ENCODE data around the gene SYT14. TPM values are rescaled to one million over a fixed set of nuclear protein-coding genes. Genes with fewer than 3 reads are reported as not detected.
A peak's percentile ranks its signal among the peaks of the same experiment; 100 is the strongest.
"Not testable (repeated sequence)": the region's sequence is repeated elsewhere in the genome, so short reads cannot be mapped to it uniquely, and the experiment has no call there.

SYT14 gene
- 10 to 100 TPM; 10.8 to 11.3 TPM for total RNA-seq
- polyA plus RNA-seq (ENCODE audit: insufficient read depth, low read depth, low replicate concordance), result 3.4 TPM
- long read RNA-seq, donor 1, result 0 reads
- long read RNA-seq, donor 2, result 0 reads

DNA sequence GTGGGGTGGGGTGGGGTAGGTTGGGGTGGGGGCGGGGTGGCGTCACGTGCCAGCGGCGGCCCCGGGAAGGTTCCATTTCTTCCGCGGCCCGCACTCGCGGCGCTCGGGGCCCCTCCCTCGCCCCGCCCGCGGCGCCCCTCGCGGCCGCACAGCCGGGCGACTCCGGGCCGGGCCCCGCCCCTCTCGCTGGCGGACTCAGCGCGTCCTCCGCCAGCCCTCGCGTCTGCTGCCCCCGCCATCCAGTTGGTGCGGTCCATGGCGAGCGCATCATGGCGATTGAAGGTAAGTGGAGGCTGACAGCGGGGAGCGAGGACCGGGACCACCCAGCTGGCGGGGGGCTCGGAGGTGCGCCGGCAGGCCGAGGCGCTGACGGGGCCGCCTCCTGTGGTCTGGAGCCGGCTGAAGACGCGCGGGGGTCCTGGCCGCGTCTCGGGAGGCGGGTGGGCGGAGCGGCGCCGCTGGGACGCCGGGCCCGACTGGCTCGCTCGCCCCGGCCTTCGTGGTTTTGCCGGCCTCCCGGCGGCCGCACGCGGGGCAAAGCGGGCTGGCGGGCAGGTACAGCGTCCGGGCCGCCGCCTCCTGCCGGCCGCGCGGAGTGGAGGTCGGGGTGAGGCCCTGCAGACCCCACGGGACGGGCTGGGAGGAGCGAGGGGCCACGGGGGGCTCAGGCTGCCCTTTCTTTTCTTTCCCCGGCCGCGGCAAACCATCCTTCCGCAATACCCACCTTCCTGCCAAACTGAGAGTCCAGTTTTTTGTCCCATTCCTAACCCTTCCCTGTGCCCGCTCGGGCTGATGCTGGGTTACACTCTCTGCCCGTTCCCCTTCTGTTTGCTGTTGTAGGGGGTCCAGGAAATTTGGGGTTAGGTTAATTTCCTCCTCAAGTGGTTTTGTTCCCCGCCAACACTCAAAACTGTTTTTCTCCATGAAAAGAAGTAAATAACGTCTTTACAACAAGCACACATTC is at the start of gene SYT14:
Gene SYT14 (plus strand): TSS at position 222 of the 964 bp plus-strand sequence. CDS start 48 bp downstream, at position 270.
- Histone ChIP-seq H3K27ac (peak within 1 kb of the TSS; percentile 31 to 83), H3K27me3 (no peaks in the 10 kb centered on the region), H3K9me3 (no peaks in the 10 kb centered on the region), H3K4me3 (peak within 1 kb of the TSS; percentile 60 to 61), H3K36me3 (ENCODE audit: low read depth, missing control alignments) (no peaks in the 10 kb centered on the region), H3K4me1 (no peaks in the 10 kb centered on the region)
- WGBS, 2 donors, result 2 to 9% methylated on average over 11 to 70 of the region's 98 CpGs
- intact Hi-C loops (cut with DNase I; ENCODE audit: low total_unique reads), result no loop called here
- TF ChIP-seq, protein P1, sequence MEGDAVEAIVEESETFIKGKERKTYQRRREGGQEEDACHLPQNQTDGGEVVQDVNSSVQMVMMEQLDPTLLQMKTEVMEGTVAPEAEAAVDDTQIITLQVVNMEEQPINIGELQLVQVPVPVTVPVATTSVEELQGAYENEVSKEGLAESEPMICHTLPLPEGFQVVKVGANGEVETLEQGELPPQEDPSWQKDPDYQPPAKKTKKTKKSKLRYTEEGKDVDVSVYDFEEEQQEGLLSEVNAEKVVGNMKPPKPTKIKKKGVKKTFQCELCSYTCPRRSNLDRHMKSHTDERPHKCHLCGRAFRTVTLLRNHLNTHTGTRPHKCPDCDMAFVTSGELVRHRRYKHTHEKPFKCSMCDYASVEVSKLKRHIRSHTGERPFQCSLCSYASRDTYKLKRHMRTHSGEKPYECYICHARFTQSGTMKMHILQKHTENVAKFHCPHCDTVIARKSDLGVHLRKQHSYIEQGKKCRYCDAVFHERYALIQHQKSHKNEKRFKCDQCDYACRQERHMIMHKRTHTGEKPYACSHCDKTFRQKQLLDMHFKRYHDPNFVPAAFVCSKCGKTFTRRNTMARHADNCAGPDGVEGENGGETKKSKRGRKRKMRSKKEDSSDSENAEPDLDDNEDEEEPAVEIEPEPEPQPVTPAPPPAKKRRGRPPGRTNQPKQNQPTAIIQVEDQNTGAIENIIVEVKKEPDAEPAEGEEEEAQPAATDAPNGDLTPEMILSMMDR (IDR thresholded peaks at IDR 0.05), result no peak
- TF ChIP-seq POLR2A (IDR thresholded peaks at IDR 0.05), result no peak
- DNase-seq, result peak; percentile 74

DNA sequence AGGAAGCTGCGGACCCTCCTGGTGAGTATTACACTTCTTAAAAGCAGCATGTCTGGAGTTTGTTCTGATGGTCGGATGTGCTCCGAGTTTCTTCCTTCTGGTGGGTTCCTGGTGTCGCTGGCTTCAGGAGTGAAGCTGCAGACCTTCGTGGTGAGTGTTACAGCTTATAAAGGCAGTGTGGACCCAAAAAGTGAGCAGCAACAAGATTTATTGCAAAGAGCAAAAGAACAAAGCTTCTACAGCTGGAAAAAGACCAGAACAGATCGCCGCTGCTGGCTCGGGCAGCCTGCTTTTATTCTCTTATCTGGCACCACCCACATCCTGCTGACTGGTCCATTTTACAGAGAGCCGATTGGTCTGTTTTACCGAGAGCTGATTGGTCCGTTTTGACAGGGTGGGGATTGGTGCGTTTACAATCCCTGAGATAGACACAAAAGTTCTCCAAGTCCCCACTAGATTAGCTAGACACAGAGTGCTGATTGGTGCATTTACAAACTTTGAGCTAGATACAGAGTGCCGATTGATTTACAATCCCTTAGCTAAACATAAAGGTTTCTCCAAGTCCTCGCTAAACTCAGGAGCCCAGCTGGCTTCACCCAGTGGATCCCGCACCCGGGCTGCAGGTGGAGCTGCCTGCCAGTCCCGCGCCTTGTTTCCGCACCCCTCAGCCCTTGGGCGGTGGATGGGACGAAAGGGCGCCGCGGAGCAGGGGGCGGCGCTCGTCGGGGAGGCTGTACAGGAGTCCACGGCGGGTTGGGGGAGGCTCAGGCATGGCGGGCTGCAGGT is 49.5 kb upstream of the SYT14 start:
- DNase-seq, result peak; percentile 76
- H3K27ac ChIP-seq; H3K4me1 ChIP-seq; H3K36me3 ChIP-seq (ENCODE audit: low read depth, missing control alignments); H3K27me3 ChIP-seq; intact Hi-C loops (cut with DNase I; ENCODE audit: low total_unique reads); H3K9me3 ChIP-seq: not testable (repeated sequence)
- H3K4me3 ChIP-seq, result peak overlapping the region; percentile 36 to 46
- 66 to 74% methylated on average over 27 to 31 of the region's 31 CpGs for WGBS, 2 donors

DNA sequence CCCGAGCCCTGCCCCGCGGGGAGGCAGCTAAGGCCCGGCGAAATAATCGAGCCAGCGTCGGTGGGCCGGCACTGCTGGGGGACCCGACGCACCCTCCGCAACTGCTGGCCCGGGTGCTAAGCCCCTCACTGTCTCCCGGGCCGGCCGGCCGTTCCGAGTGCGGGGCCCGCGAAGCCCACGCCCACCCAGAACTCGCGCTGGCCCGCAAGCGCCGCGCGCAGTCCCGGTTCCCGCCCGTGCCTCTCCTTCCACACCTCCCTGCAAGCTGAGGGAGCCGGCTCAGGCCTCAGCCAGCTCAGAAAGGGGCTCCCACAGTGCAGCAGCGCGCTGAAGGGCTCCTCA is 49.0 kb upstream of the SYT14 start:
- WGBS, 2 donors, result 75 to 88% methylated on average over 8 to 23 of the region's 35 CpGs
- H3K27me3 ChIP-seq, result no peaks in the 10 kb centered on the region
- H3K9me3 ChIP-seq, result no peaks in the 10 kb centered on the region
- H3K27ac ChIP-seq, result no peak overlapping the region
- intact Hi-C loops (cut with DNase I; ENCODE audit: low total_unique reads), result no loop called here
- H3K4me3 ChIP-seq, result peak overlapping the region; percentile 36 to 46
- no peaks in the 10 kb centered on the region for H3K36me3 ChIP-seq (ENCODE audit: low read depth, missing control alignments)
- TF ChIP-seq, protein P1 (IDR thresholded peaks at IDR 0.05), result no peak
- no peaks in the 10 kb centered on the region for H3K4me1 ChIP-seq
- no peak for DNase-seq

DNA sequence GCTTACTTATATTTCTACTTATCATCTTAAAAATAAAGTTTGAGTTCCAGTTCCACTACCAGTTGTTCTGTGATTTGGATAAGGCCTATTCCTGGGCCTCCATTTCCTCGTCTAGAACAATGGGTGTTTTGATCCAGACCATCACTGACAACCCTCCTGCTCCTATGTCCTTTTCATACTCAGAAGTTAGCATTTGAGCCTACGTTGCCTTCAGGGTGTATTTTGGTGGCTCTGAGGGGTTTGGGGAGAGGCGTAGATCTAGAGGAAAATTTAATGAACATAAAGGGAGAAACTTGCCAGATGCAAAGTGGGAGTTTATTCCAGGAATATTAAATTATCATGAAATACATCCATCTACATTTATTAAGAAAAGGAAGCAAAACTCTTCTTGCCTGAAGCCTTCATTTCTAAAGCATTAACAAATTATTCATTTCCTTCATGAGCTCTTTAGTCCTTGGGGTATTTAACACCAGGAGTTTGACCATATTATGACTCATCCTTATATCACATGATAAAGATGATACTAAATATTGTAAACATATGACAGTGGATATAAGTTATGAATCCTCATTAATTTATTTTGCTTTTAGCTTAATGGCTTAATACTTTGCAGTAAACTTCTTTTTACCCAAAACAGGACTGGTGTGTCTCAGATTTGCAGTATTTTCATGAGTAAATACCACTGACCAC is 47.2 kb upstream of the SYT14 start:
- 50 to 72% methylated on average over 3 of the region's 3 CpGs for WGBS, 2 donors
- Histone ChIP-seq H3K36me3 (ENCODE audit: low read depth, missing control alignments) (no peaks in the 10 kb centered on the region), H3K27ac (no peak overlapping the region), H3K27me3 (no peaks in the 10 kb centered on the region), H3K4me1 (no peaks in the 10 kb centered on the region), H3K9me3 (no peaks in the 10 kb centered on the region), H3K4me3 (no peak overlapping the region)
- TF ChIP-seq, protein P1 (IDR thresholded peaks at IDR 0.05), result no peak
- no peak for TF ChIP-seq POLR2A (IDR thresholded peaks at IDR 0.05)
- intact Hi-C loops (cut with DNase I; ENCODE audit: low total_unique reads), result no loop called here
- DNase-seq, result no peak

DNA sequence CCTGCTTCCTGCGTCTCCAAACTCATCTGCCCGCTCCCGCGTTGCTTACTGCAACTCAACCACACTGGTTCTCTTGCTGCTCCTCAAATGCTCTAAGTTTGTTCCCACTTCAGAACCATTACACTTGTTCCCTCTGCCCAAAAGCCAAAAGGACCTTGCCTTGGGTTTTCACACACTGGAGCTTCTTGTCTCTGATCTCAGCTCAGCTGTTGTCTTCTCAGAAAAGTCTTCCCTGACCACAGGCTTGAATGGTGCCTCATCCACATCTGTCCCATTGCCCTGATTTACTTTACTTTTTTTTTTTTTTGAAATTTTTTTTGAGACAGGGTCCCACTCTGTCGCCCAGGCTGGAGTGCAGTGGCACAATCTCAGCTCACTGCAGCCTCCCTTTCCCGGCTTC is 44.3 kb upstream of the SYT14 start:
- no peak for TF ChIP-seq POLR2A (IDR thresholded peaks at IDR 0.05)
- TF ChIP-seq, protein P1 (IDR thresholded peaks at IDR 0.05), result no peak
- no peaks in the 10 kb centered on the region for H3K4me1 ChIP-seq
- DNase-seq, result no peak
- intact Hi-C loops (cut with DNase I; ENCODE audit: low total_unique reads), result no loop called here
- no peaks in the 10 kb centered on the region for H3K27me3 ChIP-seq
- H3K27ac ChIP-seq, result no peak overlapping the region
- no peaks in the 10 kb centered on the region for H3K9me3 ChIP-seq
- H3K4me3 ChIP-seq, result no peak overlapping the region
- no peaks in the 10 kb centered on the region for H3K36me3 ChIP-seq (ENCODE audit: low read depth, missing control alignments)
- WGBS, 2 donors, result 90 to 92% methylated on average over 6 of the region's 6 CpGs
